Raji (cell line): ENCODE data around the gene WFDC8.

Experiments
- POLR2A ChIP-seq: IDR thresholded peaks from 2 replicates; pipeline ENCODE4 v1.6.1; 2011; ENCODE audit warnings: low read depth, low read length, control low read depth; ENCODE audit not compliant: insufficient read depth

WFDC8 gene

DNA sequence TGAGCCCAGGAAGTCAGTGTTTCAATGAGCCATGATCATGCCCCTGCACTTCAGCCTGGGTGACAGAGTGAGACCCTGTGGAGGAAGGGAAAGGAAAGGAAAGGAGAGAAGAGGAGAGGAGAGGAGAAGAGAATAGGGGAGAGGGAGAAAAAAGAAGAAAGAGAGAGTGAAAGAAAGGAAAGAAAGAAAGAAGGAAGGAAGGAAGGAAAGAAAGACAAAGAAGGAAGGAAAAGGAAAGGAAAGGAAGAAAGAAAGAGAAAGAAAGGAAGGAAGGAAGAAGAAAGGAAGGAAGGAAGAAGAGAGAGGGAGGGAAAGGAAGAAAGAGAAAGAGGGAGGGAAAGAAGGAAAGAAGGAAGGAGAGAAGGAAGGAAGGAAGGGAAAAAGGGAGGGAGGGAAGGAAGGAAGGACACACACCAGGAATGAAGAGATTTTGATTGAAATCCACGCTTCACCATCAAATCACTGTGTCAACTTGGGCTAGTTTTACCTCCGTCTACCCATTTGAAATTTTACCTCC is 14.3 kb downstream of the WFDC8 start:
- no peak for TF ChIP-seq POLR2A

DNA sequence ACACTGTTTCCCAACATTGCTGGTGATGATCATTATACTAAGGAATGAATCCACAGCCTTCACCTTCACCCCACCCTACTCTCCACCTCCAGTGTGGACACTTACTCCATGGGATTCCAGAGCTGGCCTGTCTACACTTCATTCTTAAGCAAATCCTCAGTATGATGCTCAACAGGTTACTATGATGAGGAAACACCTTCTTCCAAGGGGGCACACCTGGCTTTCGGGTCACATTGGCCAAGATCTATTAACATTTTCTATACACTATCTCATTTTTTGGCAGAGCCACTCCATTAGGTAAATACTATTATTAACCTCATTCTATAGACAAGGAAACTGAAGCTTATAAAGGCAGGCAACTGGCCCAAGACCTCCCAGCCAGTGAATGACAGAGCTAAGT is 23.9 kb downstream of the WFDC8 start:
- TF ChIP-seq POLR2A, result no peak

DNA sequence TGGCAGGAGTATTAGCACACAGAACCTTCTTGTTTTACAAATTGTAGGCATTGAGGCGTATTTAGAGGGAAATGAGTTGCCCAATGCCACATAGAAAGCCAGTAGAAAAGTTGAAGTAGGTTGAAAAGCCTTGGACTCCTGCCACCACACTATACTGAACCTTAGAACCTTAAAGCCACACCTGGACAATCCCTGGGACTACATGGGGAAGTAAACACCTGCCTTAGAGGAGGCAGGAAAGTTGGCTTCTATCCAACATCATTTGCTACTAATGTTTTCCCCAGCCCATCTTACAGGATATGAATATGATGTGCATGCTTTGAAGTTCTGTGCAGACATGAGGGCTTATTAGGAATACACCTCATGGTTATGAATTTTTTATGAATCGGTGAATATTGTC is 26.6 kb downstream of the WFDC8 start:
- no peak for TF ChIP-seq POLR2A

DNA sequence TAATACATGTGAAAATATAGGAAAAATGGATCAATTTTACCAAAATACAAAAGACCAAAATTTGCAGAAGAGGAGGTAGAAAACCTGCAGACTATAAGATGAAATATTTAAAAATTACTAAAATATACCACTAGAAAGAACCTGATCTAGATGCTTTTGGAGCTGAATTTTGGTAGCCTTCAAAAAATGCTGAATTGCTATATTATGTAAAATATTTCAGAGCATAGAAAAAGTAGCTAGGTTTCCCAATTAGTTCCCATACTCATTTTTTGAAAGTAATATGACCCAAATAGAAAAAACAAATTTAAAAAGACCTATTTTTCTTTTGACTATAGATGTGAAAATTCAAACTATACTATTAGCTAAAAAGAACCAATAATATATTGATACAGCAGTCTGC is 28.3 kb downstream of the WFDC8 start:
- TF ChIP-seq POLR2A, result no peak

GRCh38 chr20:45548410-45548809 is 30.7 kb downstream of the WFDC8 start:
- no peak for TF ChIP-seq POLR2A

GRCh38 chr20:45547206-45547770 is 31.8 kb downstream of the WFDC8 start, which contains the start of gene EPPIN:
TSS of gene EPPIN (minus strand) at chr20:45547401. CDS start at chr20:45547357, 44 bp downstream.
- no peak for TF ChIP-seq POLR2A

DNA sequence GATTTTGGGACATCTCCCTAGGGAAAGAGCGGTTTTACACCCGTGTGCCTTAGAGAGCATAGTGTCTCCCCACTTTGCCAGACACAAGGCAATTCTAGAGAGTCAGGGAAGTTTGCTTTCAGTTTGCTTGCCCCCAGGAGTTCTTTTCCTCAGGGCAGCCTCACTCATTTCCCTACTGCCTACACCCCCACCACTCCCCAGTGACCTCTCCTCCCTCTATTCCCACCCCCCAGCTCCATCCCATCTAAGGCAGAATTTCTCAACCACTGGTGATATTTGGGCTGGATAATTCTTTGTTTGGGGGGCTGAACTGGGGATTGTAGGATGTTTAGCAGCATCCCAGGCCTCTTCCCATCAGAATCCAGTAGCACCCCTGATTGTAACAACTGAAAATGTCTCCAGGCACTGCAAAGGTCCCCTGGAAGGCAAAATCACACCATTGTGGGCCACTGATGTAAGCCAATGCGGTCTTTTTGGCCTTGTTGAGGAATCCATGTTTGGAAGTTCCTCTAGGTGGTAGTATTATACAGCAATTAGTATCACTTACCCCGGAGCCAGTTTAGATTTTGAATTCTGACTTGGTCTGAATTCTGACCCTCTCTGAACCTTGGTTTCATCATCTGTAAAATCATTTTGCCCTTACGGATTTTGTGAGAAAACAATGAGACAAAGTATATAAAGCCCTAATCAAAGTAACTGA is 33.2 kb downstream of the WFDC8 start:
- TF ChIP-seq POLR2A, result no peak

DNA sequence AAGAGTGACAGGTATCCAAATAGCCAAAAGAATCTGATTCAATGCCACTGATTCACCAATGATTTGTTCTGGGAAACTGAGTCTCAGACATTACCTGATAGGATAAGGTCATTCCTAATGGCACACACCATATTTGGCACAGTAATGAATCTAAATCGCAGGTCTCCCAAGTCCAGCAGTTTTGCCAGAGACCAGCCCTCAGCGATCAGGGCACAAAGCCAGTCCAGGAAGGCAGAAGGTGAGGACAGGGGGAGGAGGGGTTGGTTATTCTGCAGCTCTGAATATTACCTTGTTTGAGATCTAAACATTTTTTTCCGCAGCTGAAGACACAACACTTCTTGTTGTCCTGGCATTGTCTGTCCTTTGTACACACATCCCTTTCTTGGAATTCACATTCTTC is 33.7 kb downstream of the WFDC8 start:
- no peak for TF ChIP-seq POLR2A

GRCh38 chr20:45539382-45539781 is 39.7 kb downstream of the WFDC8 start, which contains the start of gene WFDC6:
TSS of gene WFDC6 (minus strand) at chr20:45539482. CDS start at chr20:45539407, 75 bp downstream.
- no peak for TF ChIP-seq POLR2A

DNA sequence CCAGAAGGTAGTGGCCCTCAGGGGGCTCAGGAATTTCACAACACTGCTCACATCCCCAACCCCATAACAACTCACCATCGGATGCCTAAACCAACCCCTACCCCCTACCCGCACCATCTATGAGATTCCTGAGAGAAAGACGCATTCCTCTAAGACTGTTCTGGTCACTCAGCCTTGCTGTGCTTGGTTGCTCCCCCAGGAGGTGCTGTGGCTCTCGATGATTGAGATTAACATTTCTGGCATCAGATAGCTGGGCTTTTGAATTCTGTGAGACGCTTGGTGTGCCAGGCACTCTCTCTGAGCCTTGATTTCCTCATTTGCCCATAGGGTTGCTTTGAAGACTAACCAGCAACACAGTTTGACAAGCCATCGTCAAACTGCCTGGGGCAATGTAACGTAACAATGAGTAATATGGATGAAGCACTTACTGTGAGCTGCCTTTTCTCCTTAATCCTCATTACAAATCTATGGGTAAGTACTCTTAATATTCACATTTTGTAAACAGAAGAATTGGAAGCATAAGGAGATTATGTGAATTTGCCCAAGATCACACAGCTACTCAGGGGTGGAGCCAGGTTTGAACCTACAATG is 40.8 kb downstream of the WFDC8 start:
- no peak for TF ChIP-seq POLR2A

DNA sequence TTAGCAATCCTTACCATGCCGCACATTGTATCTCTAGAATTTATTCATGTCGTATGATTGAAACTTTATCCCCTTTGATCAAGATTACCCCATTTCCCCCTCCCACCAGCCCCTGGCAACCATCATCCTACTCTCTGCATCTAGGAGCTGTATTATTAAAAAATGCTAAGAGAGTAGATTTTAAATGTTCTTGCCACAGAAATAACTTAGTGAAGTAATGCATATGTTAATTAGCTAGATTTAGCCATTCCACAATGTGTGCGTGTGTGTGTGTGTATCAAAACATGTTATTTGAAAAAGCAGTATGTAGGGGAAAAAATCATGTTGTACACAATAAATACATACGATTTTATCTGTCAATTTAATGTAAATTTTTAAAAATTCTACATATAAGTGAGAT is 51.8 kb downstream of the WFDC8 start:
- no peak for TF ChIP-seq POLR2A

DNA sequence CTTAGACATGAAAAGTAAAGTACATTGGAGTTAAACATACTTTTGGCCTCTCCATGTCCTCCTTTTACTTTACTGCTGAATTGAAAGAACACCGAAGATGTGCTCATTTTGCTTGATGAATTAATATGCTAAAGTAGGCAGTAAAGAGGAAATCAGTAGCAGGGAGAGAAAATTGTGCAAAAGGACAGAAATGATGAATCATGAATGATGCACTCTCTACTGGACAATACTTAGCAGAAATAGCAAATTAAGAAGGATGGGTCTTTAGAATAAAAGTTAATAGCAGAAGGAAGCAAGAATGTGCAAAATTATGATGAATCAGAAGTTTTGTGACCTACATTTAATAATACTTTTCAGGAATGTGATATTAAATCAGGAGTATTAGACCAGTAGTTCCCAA is 55.3 kb downstream of the WFDC8 start:
- no peak for TF ChIP-seq POLR2A

GRCh38 chr20:45518282-45518681 is 60.8 kb downstream of the WFDC8 start:
- no peak for TF ChIP-seq POLR2A

- TF ChIP-seq POLR2A, result no peak
Measured at GRCh38 chr20:45515147-45515913, 63.8 kb downstream of the WFDC8 start, which contains the start of gene SPINT3. TSS of gene SPINT3 (minus strand) at chr20:45515622. CDS start at chr20:45515608, 14 bp downstream.

DNA sequence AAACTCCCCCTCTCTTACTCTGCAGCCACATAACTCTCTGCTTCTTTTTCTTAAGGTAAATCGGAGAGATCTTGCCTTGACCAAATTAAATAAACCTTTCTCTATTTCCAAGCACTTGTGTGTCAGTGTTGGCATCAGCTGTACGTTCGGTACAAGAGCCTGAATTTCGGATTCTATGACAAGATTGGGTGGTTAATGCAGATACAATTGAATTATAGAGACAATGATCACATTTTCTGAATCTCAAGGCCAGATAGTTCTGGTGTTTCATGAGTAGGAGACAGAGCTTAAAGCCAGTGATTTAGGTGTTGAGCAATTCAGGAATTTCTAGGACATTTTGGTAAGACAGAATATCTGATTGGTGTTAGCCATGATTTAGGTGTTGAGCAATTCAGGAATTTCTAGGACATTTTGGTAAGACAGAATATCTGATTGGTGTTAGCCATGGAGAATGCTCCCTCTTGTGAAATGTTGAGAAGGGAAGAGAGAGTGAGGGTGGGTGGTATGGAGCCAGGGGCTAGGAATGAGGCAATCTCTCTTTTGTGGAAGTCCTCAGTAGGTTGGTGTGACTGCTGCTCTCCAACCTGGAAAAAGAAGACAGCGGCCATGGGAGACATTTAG is 68.7 kb downstream of the WFDC8 start:
- TF ChIP-seq POLR2A, result no peak
